BLaER1 treated with 17β-estradiol and CSF1 and Interleukin-3, amounts not matched to agents 10 nM and 100 nM (cell line): ENCODE data around the gene BLM.
"Not testable (repeated sequence)": the region's sequence is repeated elsewhere in the genome, so short reads cannot be mapped to it uniquely, and the experiment has no call there.

ENCODE experiments used
- H3K27ac ChIP-seq, 11 experiments: shearing (Covaris generic); formaldehyde crosslinking; 2 replicates each; pipeline ENCODE4 v1.8.1; 2022
- H3K27me3 ChIP-seq, 11 experiments: shearing (Covaris generic); formaldehyde crosslinking; 2 replicates each; pipeline ENCODE4 v1.8.1; 2022
- H3K36me3 ChIP-seq, 11 experiments: shearing (Covaris generic); formaldehyde crosslinking; 2 replicates each; pipeline ENCODE4 v1.8.1; 2022
- H3K4me1 ChIP-seq, 10 experiments: shearing (Covaris generic); formaldehyde crosslinking; 2 replicates each; pipeline ENCODE4 v1.8.1; 2022
- H3K4me2 ChIP-seq, 11 experiments: shearing (Covaris generic); formaldehyde crosslinking; 2 replicates each; pipeline ENCODE4 v1.8.1; 2022
- H3K4me3 ChIP-seq, 10 experiments: shearing (Covaris generic); formaldehyde crosslinking; 2 replicates each; pipeline ENCODE4 v1.8.1; 2022
- H3K9ac ChIP-seq, 11 experiments: shearing (Covaris generic); formaldehyde crosslinking; 2 replicates each; pipeline ENCODE4 v1.8.1; 2022
- H3K9me3 ChIP-seq, 11 experiments: shearing (Covaris generic); formaldehyde crosslinking; replicated peaks in 1 of 11; 2 replicates each; pipeline ENCODE4 v1.8.1; 2022
- H4K20me1 ChIP-seq, 11 experiments: shearing (Covaris generic); formaldehyde crosslinking; 2 replicates each; pipeline ENCODE4 v1.8.1; 2022
- Cebpa-rat ChIP-seq, 11 experiments: shearing (Covaris generic); IDR thresholded peaks; 2 replicates each; pipeline ENCODE4 v1.8.1; 2022

Gene BLM

GRCh38 chr15:90838544-90838943, 121.4 kb downstream of the BLM start:
- Histone ChIP-seq H3K4me2 (peak overlapping the region; percentile 83 to 98 (median 90)), H4K20me1 (no peaks in the 10 kb centered on the region), H3K27ac (peak overlapping the region in 2 of 11 experiments; percentile 8 to 17; a peak in 5 of 22 replicates), H3K4me3 (no peak overlapping the region), H3K9ac (peak overlapping the region in 6 of 11 experiments; percentile 4 to 48 (median 29); a peak in 5 of 22 replicates), H3K4me1 (peaks cover 52 to 84% (median 61%) of the 10 kb centered on the region in 10 experiments), H3K27me3 (no peaks in the 10 kb centered on the region), H3K9me3 (no peaks in the 10 kb centered on the region), H3K36me3 (no peaks in the 10 kb centered on the region; a peak in 1 of 22 replicates)
- TF ChIP-seq Cebpa-rat (IDR thresholded peaks at IDR 0.05), result no peak

DNA sequence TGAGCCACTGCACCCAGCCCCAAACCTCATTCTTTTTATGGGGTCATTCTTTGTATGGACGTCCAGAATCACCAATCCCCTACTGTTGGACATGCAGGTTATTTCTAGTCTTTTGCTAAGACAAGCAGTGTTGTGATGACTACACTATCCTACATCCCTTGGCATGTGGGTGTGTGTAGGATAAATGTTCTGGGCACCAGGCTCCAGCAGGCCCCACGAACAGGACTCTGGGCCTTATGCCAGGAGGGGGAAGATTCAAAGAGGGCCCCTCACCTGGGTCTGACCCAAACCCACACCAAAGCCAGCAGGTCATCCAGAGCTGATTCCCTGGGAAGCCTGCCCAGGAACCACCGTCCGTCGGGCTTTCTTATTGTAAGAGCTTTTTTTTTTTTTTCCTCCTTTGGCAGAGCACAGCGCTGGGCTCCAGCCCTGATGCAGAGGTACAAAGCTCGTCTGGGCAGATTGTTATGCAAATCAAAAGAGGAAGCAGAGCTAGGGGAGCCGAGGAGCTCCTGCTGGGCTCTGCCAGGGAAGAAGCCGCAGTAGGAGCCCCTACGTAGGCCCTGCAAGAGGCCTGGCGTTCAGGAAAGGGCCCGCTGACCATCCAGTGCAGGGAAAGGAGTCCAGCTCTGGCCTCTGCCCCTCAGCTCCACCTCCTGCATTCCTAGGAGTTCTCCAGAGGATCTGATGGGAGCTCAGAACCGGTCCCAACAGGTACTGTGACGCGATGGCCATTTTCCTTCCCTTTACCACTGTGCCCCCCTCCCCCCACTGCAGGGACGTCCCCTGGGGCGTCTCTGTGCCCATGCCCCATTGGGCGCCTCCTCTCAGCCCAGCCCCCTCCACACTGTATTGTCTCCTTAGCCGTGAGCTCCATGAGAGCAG, 122.3 kb downstream of the BLM start:
- H3K4me1 ChIP-seq, result peaks cover 57 to 86% (median 69%) of the 10 kb centered on the region in 10 experiments

DNA sequence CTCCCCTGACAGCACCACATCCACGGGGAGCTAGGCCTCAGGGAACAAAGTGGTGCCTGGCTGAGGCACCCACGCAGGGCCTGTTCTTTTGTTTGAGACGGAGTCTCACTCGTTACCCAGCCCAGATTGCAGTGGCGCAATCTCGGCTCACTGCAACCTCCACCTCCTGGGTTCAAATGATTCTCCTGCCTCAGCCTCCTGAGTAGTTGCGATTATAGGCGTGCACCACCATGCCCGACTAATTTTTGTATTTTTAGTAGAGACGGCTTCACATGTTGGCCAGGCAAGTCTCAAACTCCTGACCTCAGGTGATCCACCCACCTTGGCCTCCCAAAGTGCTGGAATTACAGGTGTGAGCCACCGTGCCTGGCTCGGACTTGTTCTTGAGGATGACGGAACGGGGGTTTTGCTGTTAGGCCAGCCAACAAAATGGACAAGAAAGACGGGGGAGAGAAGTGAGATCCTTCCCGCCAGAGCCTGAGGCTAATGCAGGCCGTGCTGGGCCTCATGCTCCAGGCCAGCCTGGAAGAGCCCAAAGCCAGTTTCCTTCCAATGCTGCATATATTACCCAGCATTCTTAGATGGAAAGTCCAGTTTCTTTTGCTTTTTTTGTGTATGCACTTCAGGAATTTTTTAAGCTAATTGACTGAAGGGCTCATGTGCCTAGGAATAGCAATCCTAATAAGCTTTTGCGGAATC, 123.2 kb downstream of the BLM start:
- 0 out of 22 replicates have a peak, but pooled peaks of 2 of the 11 experiments have one; percentile 9 to 26 for TF ChIP-seq Cebpa-rat (IDR thresholded peaks at IDR 0.05)
- Histone ChIP-seq H3K9me3 (no peaks in the 10 kb centered on the region), H3K9ac (peak overlapping the region; percentile 69 to 86 (median 79)), H3K36me3 (no peaks in the 10 kb centered on the region; a peak in 1 of 22 replicates), H3K4me3 (peak overlapping the region; percentile 31 to 65 (median 54)), H3K4me1 (peaks cover 66 to 86% (median 77%) of the 10 kb centered on the region in 10 experiments), H3K27me3 (no peaks in the 10 kb centered on the region), H3K27ac (peak overlapping the region; percentile 66 to 93 (median 81); a peak in 21 of 22 replicates), H4K20me1 (peaks cover 0 to under 1% (median 0%) of the 10 kb centered on the region in 11 experiments; a peak in 2 of 22 replicates), H3K4me2 (peak overlapping the region; percentile 83 to 98 (median 90))

More for the DNA sequence above, 122.3 kb downstream of the BLM start:
- Histone ChIP-seq H3K9ac (peak overlapping the region; percentile 69 to 86 (median 79)), H3K36me3 (no peaks in the 10 kb centered on the region; a peak in 1 of 22 replicates), H3K27ac (peak overlapping the region; percentile 66 to 93 (median 81)), H4K20me1 (no peaks in the 10 kb centered on the region), H3K27me3 (no peaks in the 10 kb centered on the region), H3K4me2 (peak overlapping the region; percentile 83 to 98 (median 90)), H3K4me3 (peak overlapping the region; percentile 31 to 65 (median 54)), H3K9me3 (no peaks in the 10 kb centered on the region)
- no peak for TF ChIP-seq Cebpa-rat (IDR thresholded peaks at IDR 0.05)

GRCh38 chr15:90840954-90841353, 123.8 kb downstream of the BLM start:
- Histone ChIP-seq H4K20me1 (peaks cover 0 to 7% (median 0%) of the 10 kb centered on the region in 11 experiments; a peak in 2 of 22 replicates), H3K4me1 (peaks cover 72 to 86% (median 77%) of the 10 kb centered on the region in 10 experiments), H3K9me3 (no peaks in the 10 kb centered on the region), H3K4me2 (peak overlapping the region; percentile 83 to 98 (median 90); a peak in 21 of 22 replicates), H3K36me3 (no peaks in the 10 kb centered on the region; a peak in 1 of 22 replicates), H3K9ac (0 out of 22 replicates have a peak overlapping the region, but pooled peaks of 1 of the 11 experiments have one; percentile 25), H3K4me3 (no peak overlapping the region), H3K27ac (0 out of 22 replicates have a peak overlapping the region, but pooled peaks of 1 of the 11 experiments have one; percentile 78), H3K27me3 (no peaks in the 10 kb centered on the region)
- no peak for TF ChIP-seq Cebpa-rat (IDR thresholded peaks at IDR 0.05)

- Histone ChIP-seq H3K4me1 (peaks cover 34 to 60% (median 43%) of the 10 kb centered on the region in 10 experiments), H3K4me2 (peak overlapping the region; percentile 46 to 89 (median 70)), H3K9ac (peak overlapping the region; percentile 34 to 67 (median 58); a peak in 19 of 22 replicates), H4K20me1 (peaks cover 0 to 7% (median 0%) of the 10 kb centered on the region in 11 experiments; a peak in 2 of 22 replicates), H3K4me3 (0 out of 20 replicates have a peak overlapping the region, but pooled peaks of 1 of the 10 experiments have one; percentile 19), H3K27me3 (no peaks in the 10 kb centered on the region), H3K27ac (peak overlapping the region in 10 of 11 experiments; percentile 53 to 80 (median 72); a peak in 21 of 22 replicates), H3K36me3 (no peaks in the 10 kb centered on the region; a peak in 2 of 22 replicates), H3K9me3 (no peaks in the 10 kb centered on the region)
- no peak for TF ChIP-seq Cebpa-rat (IDR thresholded peaks at IDR 0.05)
Observed at GRCh38 chr15:90844696-90845095, 127.5 kb downstream of the BLM start.

DNA sequence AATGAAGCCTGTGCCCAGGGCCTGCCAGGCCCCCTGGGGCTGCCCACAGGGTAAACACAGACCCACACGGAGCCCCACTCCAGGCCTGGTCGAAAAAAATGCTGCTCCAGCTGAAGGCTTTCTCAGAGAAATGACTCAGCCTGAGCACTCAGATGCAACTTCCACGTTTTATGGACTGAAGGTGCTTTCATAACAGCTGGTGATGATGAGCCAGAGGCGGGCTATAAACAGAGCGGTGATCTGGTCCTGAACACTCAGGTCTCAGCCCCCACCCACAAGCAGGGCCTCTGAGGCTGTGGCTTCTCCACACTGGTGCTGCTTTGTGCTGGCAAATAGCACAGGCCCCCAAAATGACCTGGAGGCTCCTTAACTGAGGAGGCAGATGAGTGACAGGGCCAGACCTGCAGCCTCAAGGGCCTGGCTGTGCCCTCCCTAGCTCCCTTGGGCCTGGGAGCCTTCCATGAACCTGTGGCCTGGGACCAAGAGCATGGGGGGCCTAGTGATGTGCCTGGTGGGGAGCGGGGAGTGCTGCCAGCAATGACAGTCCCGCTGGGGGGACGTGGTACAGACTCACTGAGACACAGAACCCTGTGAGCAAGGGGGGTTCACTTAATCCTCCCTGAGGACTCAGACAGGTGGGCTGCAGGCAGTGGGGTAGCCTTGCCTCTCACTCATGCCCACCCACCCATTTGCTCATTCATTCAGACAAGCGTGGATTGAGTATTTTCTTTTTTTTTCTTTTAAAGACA, 128.2 kb downstream of the BLM start:
- Histone ChIP-seq H3K9ac (peak overlapping the region; percentile 39 to 67 (median 58); a peak in 19 of 22 replicates), H3K27ac (peak overlapping the region; percentile 30 to 80 (median 72); a peak in 21 of 22 replicates)

GRCh38 chr15:90849424-90849823, 132.3 kb downstream of the BLM start:
- not testable (repeated sequence) for H3K9ac ChIP-seq, H3K27me3 ChIP-seq, H3K4me2 ChIP-seq, H3K36me3 ChIP-seq, H3K4me3 ChIP-seq, H3K27ac ChIP-seq, H3K9me3 ChIP-seq
- Histone ChIP-seq H3K4me1 (peaks cover 46 to 69% (median 54%) of the 10 kb centered on the region in 10 experiments), H4K20me1 (peaks cover 0 to 14% (median 4%) of the 10 kb centered on the region in 11 experiments; a peak in 6 of 22 replicates)

More for the DNA sequence above, 128.2 kb downstream of the BLM start:
- Histone ChIP-seq H3K4me1 (peaks cover 28 to 54% (median 37%) of the 10 kb centered on the region in 10 experiments), H4K20me1 (peaks cover 0 to 7% (median 0%) of the 10 kb centered on the region in 11 experiments; a peak in 2 of 22 replicates), H3K4me3 (peak overlapping the region in 1 of 10 experiments; percentile 19; a peak in 1 of 20 replicates), H3K9me3 (no peaks in the 10 kb centered on the region), H3K4me2 (peak overlapping the region; percentile 46 to 89 (median 70)), H3K27me3 (0 out of 22 replicates have a peak, but pooled peaks cover 0 to under 1% (median 0%) of the 10 kb centered on the region in 11 experiments), H3K36me3 (peaks cover 0 to under 1% (median 0%) of the 10 kb centered on the region in 11 experiments; a peak in 3 of 22 replicates)
- TF ChIP-seq Cebpa-rat (IDR thresholded peaks at IDR 0.05), result peak in 2 of 11 experiments; percentile 8 to 26; a peak in 1 of 22 replicates
